Measurements from ENCODE around the gene THOP1.
"Not testable (repeated sequence)": the region's sequence is repeated elsewhere in the genome, so short reads cannot be mapped to it uniquely, and the experiment has no call there.

Gene THOP1

GRCh38 chr19:2817237-2817829 lies 32.0 kb downstream of the THOP1 start:
- not testable (repeated sequence) for DNase-seq (ENCODE audit: low read depth)

GRCh38 chr19:2819540-2820111 lies 34.3 kb downstream of the THOP1 start, which contains the start of gene ZNF554:
Gene ZNF554 (plus strand): TSS chr19:2819868. CDS start chr19:2820072, 204 bp downstream.
- DNase-seq (ENCODE audit: low read depth): peak; percentile 97

GRCh38 chr19:2820112-2820702 lies 34.9 kb downstream of the THOP1 start:
- no peak for DNase-seq (ENCODE audit: low read depth)

- no peak for DNase-seq (ENCODE audit: low read depth)
Measured at GRCh38 chr19:2822846-2823245, 37.5 kb downstream of the THOP1 start.

- DNase-seq (ENCODE audit: low read depth): no peak
Measured at GRCh38 chr19:2823646-2824045, 38.3 kb downstream of the THOP1 start.

- no peak for DNase-seq (ENCODE audit: low read depth)
Measured at GRCh38 chr19:2824129-2824528, 38.8 kb downstream of the THOP1 start.

GRCh38 chr19:2827022-2827421 lies 41.7 kb downstream of the THOP1 start:
- DNase-seq (ENCODE audit: low read depth): no peak

- no peak for DNase-seq (ENCODE audit: low read depth)
Measured at GRCh38 chr19:2827840-2828489, 42.7 kb downstream of the THOP1 start.

GRCh38 chr19:2834294-2834871 lies 49.1 kb downstream of the THOP1 start:
- DNase-seq (ENCODE audit: low read depth): no peak

- DNase-seq (ENCODE audit: low read depth): no peak
Measured at GRCh38 chr19:2837430-2837829, 52.1 kb downstream of the THOP1 start.

- DNase-seq (ENCODE audit: low read depth): peak; percentile 97
Measured at GRCh38 chr19:2840794-2841791, 55.8 kb downstream of the THOP1 start, which contains the start of gene ZNF555. Gene ZNF555 (plus strand): TSS chr19:2841475. CDS start chr19:2841573, 98 bp downstream.

- DNase-seq (ENCODE audit: low read depth): no peak
Measured at GRCh38 chr19:2841855-2842574, 56.7 kb downstream of the THOP1 start.

- no peak for DNase-seq (ENCODE audit: low read depth)
Measured at GRCh38 chr19:2845107-2845506, 59.8 kb downstream of the THOP1 start.

- DNase-seq (ENCODE audit: low read depth): no peak
Measured at GRCh38 chr19:2846180-2846894, 61.0 kb downstream of the THOP1 start.

- DNase-seq (ENCODE audit: low read depth): no peak
Measured at GRCh38 chr19:2847507-2847906, 62.2 kb downstream of the THOP1 start.

- no peak for DNase-seq (ENCODE audit: low read depth)
Measured at GRCh38 chr19:2848616-2849015, 63.3 kb downstream of the THOP1 start.

- no peak for DNase-seq (ENCODE audit: low read depth)
Measured at GRCh38 chr19:2850256-2850925, 65.1 kb downstream of the THOP1 start.

GRCh38 chr19:2852598-2852997 lies 67.3 kb downstream of the THOP1 start:
- DNase-seq (ENCODE audit: low read depth): no peak

GRCh38 chr19:2853015-2853606 lies 67.8 kb downstream of the THOP1 start:
- no peak for DNase-seq (ENCODE audit: low read depth)
